KBM-7 (cell line): Measurements from ENCODE around the gene ODAD4.

Experiments
- DNase-seq: peaks from one replicate; pipeline ENCODE4 v3.0.0-alpha.2; 2015
- in situ Hi-C: fragments of 300-500 bp; cut with MboI; formaldehyde crosslinking; loops from 2 replicates; pipeline ENCODE4 v1.14.3; 2020; ENCODE audit warnings: low sequenced_read_pairs, low pct_unique_long_range_greater_than_20kb, mixed read lengths

Gene ODAD4

DNA sequence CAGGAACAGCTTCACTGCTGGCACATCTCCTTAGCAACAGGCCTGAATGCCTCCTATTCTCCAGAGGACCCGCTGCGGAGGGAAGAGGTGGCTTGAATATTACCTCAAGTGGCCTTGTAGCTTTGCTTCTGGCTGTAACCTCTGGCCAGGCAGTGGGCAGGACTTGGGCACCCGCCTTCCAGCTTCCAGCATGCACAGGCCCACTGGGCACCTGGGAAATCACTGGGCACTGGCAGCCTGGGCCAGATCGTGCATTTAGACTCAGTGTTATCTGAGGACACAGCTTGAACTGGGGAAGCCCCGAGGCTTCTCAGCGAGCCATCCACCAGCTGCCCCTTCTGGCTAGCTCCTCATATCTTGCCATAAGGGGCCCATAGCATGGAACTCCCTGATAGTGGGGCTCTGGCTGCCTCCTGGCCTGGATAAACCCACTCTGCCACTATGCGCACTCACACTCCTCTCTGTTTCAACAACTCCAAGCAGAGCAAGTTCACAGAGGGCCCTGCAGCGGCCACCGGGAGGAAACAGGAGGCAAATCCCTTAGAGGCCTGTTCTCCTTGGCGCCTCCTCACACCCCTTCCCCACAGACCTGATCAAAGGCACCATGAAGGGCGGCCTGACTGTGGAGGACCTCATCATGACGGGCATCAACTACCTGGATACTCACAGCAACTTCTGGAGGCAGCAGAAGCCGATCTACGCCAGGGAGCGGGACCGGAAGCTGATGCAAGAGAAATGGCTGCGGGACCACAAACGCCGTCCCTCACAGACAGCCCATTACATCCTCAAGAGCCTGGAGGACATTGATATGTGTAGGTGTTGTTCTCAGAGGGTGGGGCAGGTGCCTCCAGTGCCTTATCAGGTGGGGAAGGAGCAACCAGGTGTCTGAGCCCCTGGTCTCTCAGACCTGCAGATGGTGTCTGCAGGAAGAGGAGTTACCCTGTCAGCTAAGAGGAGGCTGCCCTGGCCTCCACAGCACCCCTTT lies 7.8 kb downstream of the ODAD4 start:
- in situ Hi-C loops, result no loop called here
- DNase-seq, result no peak

- no peak for DNase-seq
- in situ Hi-C loops, result no loop called here
Observed at GRCh38 chr17:41939044-41939692, 8.8 kb downstream of the ODAD4 start.

- no peak for DNase-seq
- in situ Hi-C loops, result no loop called here
Observed at GRCh38 chr17:41939693-41940090, 9.3 kb downstream of the ODAD4 start.

DNA sequence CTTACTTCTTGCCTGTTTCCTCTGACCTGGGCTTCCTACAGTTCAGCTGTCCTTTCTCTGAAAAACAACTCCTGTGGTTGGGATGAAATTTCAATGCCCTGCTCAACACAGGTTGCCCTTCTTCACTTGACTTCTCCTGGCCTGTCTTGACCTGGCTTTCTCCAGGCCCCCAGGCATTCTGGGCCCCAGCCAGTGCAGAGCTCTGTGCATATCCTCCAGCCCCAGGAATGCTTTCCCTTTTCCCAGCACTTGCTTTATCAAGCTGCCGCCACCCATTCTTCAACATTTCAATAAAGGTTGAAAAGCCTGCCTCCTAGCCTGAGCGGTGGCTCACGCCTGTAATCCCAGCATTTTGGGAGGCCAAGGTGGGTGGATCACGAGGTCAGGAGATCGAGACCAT lies 10.8 kb downstream of the ODAD4 start:
- in situ Hi-C loops, result no loop called here
- DNase-seq, result no peak

GRCh38 chr17:41942626-41943373 lies 12.4 kb downstream of the ODAD4 start:
- in situ Hi-C loops, result no loop called here
- no peak for DNase-seq

DNA sequence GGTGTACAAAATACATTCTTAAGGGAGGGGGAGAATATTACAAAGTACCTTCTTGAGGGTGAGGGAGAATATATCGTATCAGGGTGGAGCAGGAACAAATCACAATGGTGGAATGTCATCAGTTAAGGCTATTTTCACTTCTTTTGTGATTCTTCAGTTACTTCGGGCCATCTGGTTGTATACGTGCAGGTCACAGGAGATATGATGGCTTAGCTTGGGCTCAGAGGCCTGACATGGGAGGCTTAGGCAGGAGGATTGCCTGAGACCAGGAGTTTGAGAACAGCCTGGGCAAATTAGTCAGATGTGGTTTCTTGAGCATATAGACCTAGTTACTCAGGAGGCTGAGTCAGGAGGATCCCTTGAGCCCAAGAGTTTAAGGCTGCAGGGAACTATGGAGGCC lies 13.1 kb downstream of the ODAD4 start:
- in situ Hi-C loops, result no loop called here
- DNase-seq, result no peak

GRCh38 chr17:41944943-41945342 lies 14.5 kb downstream of the ODAD4 start:
- no peak for DNase-seq
- in situ Hi-C loops, result no loop called here

GRCh38 chr17:41948762-41949460 lies 18.5 kb downstream of the ODAD4 start:
- DNase-seq, result no peak
- in situ Hi-C loops, result no loop called here

GRCh38 chr17:41956522-41956921 lies 26.1 kb downstream of the ODAD4 start:
- no peak for DNase-seq
- in situ Hi-C loops, result no loop called here

- DNase-seq, result peak; percentile 54
- in situ Hi-C loops, result no loop called here
Observed at GRCh38 chr17:41957031-41957868, 26.8 kb downstream of the ODAD4 start.

DNA sequence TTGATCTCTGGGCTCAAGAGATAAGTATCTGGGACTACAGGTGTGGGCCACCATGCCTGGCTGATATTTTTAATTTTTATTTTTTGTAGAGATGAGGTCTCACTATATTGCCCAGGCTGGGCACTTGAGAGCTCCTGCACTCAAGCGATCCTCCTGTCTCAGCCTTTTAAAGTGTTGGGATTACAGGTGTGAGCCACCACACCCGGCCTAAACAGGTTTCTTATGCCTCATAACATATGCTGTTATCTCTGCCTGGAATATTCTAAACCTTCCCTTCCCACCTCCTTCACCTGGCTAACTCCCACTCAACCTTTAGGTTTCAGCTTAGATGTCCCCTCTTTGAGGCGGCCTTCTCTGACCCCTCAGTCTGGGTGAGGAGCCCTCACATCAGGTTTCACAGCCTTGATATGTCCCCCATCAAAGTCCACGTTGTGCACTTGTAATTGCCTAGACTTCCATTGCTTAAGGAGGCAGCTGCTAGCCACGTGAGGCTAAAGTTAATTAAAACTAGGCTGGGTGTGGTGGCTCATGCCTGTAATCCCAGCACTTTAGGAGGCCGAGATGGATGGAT lies 27.5 kb downstream of the ODAD4 start:
- DNase-seq, result no peak
- in situ Hi-C loops, result no loop called here

GRCh38 chr17:41959030-41959335 lies 28.6 kb downstream of the ODAD4 start:
- in situ Hi-C loops, result no loop called here
- DNase-seq, result no peak

- peak; percentile 91 for DNase-seq
- in situ Hi-C loops, result no loop called here
Observed at GRCh38 chr17:41959336-41960095, 29.1 kb downstream of the ODAD4 start.

- DNase-seq, result no peak
- in situ Hi-C loops, result no loop called here
Observed at GRCh38 chr17:41962111-41962510, 31.7 kb downstream of the ODAD4 start.

DNA sequence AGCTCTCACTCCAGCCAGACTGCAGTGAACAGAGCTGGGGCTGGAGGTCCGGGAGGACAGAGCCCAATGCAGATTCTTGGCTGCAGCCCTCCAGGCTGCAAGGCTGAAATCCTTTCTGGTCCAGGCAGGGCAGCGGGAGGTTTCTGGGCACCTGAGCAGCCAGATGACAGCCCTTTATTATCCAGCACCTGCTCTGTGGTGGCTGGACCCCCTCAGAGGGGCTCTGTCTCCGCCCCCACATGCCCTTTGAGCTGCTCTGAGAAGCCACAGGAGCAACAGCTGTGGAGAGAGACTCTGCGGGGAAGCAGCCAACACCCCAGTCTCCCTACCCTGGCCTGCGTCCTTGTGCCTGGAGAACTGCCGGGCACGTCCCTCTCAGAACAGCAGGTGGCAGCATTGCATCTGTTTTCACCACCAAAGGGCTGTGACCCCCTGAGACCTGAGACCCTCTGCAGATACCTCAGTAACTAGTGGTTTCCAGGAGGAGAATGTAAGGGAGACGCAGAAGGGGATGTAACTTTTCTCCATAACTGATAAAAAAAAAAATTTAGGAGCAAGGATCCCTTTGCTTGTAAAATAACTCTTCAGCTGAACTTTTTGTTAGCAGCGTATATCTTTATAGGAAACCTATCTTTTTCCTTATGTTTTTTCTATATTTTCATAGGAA lies 32.5 kb downstream of the ODAD4 start:
- DNase-seq, result peak; percentile 79

DNA sequence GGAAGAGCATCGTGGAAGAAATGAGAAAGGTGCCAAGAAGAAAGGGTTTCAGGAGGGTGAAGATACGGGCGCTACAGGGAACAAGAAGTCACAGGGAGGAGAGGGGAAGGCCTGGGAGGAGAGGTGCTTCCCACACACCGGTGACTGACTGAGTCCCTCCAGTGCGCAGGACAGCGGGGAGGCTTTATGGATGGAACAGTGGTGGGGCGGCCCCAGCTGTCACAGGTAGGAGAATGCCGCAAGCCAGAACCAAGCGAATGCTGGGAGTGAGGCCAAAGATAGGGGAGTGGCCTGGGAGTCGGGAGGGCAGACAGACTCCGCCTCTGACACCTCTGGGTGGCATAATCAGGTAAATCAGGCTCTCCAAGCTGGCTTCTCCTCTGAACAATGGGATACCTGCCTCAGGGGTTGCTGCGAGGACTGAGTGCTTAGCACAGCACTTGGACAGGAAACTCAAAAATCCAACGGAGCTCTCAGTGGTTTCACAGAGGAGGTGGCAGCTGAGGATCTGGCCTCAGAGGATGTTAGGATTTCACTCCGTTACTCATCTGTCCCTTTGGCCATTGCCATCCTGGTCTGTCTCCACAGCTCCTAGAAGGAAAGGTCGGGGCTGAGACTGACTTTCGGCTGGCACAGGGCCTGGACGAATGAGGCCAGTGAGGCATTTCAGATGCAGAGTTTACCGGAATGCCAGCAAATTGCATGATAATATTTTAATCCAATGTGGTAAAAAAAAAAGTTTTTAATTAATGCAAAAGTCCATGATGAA lies 35.5 kb downstream of the ODAD4 start:
- in situ Hi-C loops, result no loop called here
- DNase-seq, result peak; percentile 24

More for the DNA sequence above, 32.5 kb downstream of the ODAD4 start:
- in situ Hi-C loops, result no loop called here
